Transverse colon (tissue), 4 donors: ENCODE results near the gene AMMECR1.

Source experiments
- POLR2A ChIP-seq: fragments of 450-650 bp; IDR thresholded peaks from one replicate; pipeline ENCODE4 v1.6.1; 2016; ENCODE audit warnings: antibody characterized with exemption, mild to moderate bottlenecking, moderate library complexity
- POLR2AphosphoS5 ChIP-seq, 3 donors: sonication (generic); formaldehyde crosslinking; IDR thresholded peaks; one replicate each; pipeline ENCODE4 v1.6.1; 2016; ENCODE audit warnings: antibody characterized with exemption in 3 of 3
- TF ChIP-seq, protein P1 (sequence below), 5 experiments: fragments of 200-600 bp in 3 of 5; fragments of 450-650 bp in 2 of 5; sonication (generic) in 3 of 5; IDR thresholded peaks; 1 replicate in 2 of 5; 2 replicates in 3 of 5; pipeline ENCODE4 v1.5.1; 2016 to 2017; ENCODE audit warnings: antibody characterized with exemption in 5 of 5, inconsistent platforms in 3 of 5, mild to moderate bottlenecking in 2 of 5, moderate library complexity in 1 of 5

DNA sequence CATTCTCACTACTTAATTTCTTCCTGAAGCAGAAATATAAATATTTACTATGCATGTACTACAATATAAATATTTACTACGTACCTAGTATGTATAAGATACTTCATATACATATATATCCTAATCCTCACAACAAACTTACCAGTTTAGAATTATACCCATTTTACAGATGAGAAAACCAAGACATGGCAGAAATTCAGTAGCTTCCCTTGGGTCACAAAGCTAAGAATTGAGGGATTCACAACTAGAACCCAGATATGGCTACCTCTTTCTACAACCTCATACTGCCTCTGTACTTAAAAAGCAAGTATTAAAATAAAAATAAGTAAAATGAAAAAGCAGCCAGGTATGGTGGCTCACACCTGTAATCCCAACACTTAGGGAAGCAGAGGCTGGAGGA lies 65.9 kb downstream of the AMMECR1 start:
- TF ChIP-seq, protein P1, sequence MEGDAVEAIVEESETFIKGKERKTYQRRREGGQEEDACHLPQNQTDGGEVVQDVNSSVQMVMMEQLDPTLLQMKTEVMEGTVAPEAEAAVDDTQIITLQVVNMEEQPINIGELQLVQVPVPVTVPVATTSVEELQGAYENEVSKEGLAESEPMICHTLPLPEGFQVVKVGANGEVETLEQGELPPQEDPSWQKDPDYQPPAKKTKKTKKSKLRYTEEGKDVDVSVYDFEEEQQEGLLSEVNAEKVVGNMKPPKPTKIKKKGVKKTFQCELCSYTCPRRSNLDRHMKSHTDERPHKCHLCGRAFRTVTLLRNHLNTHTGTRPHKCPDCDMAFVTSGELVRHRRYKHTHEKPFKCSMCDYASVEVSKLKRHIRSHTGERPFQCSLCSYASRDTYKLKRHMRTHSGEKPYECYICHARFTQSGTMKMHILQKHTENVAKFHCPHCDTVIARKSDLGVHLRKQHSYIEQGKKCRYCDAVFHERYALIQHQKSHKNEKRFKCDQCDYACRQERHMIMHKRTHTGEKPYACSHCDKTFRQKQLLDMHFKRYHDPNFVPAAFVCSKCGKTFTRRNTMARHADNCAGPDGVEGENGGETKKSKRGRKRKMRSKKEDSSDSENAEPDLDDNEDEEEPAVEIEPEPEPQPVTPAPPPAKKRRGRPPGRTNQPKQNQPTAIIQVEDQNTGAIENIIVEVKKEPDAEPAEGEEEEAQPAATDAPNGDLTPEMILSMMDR (IDR thresholded peaks at IDR 0.05) = no peak
- TF ChIP-seq POLR2A = no peak
- no peak for TF ChIP-seq POLR2AphosphoS5 (IDR thresholded peaks at IDR 0.05)
